GM12892 (cell line): ENCODE data around the gene NAA60.

ENCODE experiments used
- POLR2A ChIP-seq: IDR thresholded peaks from 2 replicates; pipeline ENCODE4 v1.6.1; 2011; ENCODE audit warnings: low read depth, low read length, control low read depth
- POLR2AphosphoS5 ChIP-seq: IDR thresholded peaks from 2 replicates; pipeline ENCODE4 v1.6.1; 2011; ENCODE audit warnings: low read depth, low read length, control low read depth
- TAF1 ChIP-seq: IDR thresholded peaks from 2 replicates; pipeline ENCODE4 v1.6.1; 2011; ENCODE audit warnings: low read depth, mild to moderate bottlenecking, control low read depth, low read length, borderline replicate concordance

- no peak for TF ChIP-seq POLR2A
- no peak for TF ChIP-seq POLR2AphosphoS5
- no peak for TF ChIP-seq TAF1
Observed at GRCh38 chr16:3509470-3509928, 66.0 kb downstream of the NAA60 start.
